ENCODE measurements around the gene HIP1R.

The HIP1R gene

DNA sequence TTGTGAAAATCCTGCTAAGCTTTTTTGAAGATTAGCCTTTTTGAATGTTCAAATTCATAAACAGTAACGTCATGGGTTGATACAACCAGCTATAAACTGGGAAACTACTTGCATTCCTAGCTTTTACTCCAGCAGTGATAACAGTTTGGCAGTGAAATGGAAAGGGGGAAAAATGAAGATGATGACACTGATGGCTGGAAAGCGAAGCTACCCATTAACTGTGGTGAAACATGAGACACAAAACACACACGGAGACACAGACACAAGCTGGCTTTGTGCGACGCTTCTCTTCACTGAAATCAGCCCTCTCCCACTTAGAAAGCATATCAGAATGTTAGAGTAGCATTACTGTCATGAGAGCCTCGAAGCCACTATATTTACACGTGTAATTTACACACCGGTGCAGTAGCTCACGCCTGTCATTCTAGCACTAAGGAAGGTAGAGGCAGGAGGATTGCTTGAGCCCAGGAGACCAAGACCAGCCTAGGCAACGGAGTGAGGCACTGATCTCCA, 45.0 kb downstream of the HIP1R start:
- DNase-seq (ENCODE audit: low read depth) = no peak
- TF ChIP-seq, protein P1, sequence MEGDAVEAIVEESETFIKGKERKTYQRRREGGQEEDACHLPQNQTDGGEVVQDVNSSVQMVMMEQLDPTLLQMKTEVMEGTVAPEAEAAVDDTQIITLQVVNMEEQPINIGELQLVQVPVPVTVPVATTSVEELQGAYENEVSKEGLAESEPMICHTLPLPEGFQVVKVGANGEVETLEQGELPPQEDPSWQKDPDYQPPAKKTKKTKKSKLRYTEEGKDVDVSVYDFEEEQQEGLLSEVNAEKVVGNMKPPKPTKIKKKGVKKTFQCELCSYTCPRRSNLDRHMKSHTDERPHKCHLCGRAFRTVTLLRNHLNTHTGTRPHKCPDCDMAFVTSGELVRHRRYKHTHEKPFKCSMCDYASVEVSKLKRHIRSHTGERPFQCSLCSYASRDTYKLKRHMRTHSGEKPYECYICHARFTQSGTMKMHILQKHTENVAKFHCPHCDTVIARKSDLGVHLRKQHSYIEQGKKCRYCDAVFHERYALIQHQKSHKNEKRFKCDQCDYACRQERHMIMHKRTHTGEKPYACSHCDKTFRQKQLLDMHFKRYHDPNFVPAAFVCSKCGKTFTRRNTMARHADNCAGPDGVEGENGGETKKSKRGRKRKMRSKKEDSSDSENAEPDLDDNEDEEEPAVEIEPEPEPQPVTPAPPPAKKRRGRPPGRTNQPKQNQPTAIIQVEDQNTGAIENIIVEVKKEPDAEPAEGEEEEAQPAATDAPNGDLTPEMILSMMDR (IDR thresholded peaks at IDR 0.05; ENCODE audit: control insufficient read depth, extremely low read depth, insufficient read depth) = no peak
- no peak overlapping the region for H3K4me3 ChIP-seq (ENCODE audit: low read depth, low read length)

DNA sequence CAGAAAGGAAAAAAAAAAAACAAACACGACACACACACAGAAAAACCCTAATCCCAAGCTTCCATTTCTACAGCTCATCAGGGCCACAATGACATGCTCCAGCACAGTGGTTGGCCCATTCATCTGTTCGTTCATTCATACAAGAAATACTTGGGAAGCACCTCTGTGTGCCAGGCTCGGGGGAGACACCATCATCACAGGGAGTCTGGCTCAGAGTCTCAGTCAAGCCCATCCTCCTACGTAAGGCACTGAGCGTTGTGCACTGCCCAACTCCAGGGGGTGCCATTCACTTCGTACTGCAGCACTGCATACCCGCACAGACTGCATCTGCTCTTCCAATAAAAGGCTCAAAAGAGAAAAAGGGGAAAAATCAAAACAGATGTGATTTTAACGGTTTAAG, 45.4 kb downstream of the HIP1R start:
- TF ChIP-seq, protein P1 (IDR thresholded peaks at IDR 0.05; ENCODE audit: control insufficient read depth, extremely low read depth, insufficient read depth) = 0 out of 2 replicates have a peak, but pooled peaks have one; percentile 14
- H3K4me3 ChIP-seq (ENCODE audit: low read depth, low read length) = no peak overlapping the region
- no peak for DNase-seq (ENCODE audit: low read depth)

GRCh38 chr12:122882908-122883558, 47.8 kb downstream of the HIP1R start:
- TF ChIP-seq, protein P1 (IDR thresholded peaks at IDR 0.05; ENCODE audit: control insufficient read depth, extremely low read depth, insufficient read depth) = no peak
- DNase-seq (ENCODE audit: low read depth) = no peak
- no peak overlapping the region for H3K4me3 ChIP-seq (ENCODE audit: low read depth, low read length)

DNA sequence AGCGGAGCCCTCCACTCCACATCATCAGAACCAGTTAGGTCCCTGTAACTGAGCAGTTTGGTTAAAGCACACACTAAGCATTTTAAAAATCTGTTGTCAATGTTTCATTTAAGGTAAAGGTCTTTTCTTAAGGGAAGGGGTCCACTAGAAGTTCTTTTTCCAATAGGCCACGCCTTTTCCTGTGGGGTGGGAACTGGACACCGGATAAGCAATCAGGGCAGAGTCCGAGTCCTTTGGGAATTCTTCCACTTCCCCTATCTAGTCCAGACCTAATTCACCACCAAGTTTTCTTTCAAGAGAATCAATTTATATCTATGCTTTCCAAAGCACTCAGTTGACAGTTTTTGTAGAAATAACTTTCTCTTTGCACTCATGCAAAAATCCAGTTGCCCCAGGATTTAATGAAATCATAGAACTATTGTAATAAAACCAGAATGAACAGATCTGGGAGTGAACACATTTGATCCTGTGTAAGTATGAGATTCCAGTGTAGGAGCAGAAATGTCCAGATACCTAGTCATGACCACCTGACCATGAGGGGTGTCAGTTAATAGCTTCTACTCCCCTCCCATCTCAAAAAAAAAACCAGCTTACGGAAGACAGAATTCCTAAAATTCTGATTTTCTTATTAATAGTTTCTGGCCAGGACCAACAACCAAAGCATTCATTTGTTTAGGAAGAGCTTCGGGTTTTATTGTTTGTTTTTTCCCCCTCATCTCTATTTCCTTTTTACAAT, 49.0 kb downstream of the HIP1R start:
- DNase-seq (ENCODE audit: low read depth) = no peak
- TF ChIP-seq, protein P1 (IDR thresholded peaks at IDR 0.05; ENCODE audit: control insufficient read depth, extremely low read depth, insufficient read depth) = no peak
- no peak overlapping the region for H3K4me3 ChIP-seq (ENCODE audit: low read depth, low read length)

- no peak for DNase-seq (ENCODE audit: low read depth)
- H3K4me3 ChIP-seq (ENCODE audit: low read depth, low read length) = no peak overlapping the region
- TF ChIP-seq, protein P1 (IDR thresholded peaks at IDR 0.05; ENCODE audit: control insufficient read depth, extremely low read depth, insufficient read depth) = no peak
These were observed 49.6 kb downstream of the HIP1R start for GRCh38 chr12:122884860-122885259.

- TF ChIP-seq, protein P1 (IDR thresholded peaks at IDR 0.05; ENCODE audit: control insufficient read depth, extremely low read depth, insufficient read depth) = no peak
- no peak for DNase-seq (ENCODE audit: low read depth)
- H3K4me3 ChIP-seq (ENCODE audit: low read depth, low read length) = no peak overlapping the region
These were observed 50.9 kb downstream of the HIP1R start for GRCh38 chr12:122886161-122886560.
